GM10266 (cell line): ENCODE measurements around the gene ADAMTS15.

Experiments
- DNase-seq: peaks from one replicate; pipeline ENCODE4 v3.0.0; 2012; ENCODE audit errors: extremely low spot score
- TF ChIP-seq, protein P1 (sequence below): IDR thresholded peaks from 2 replicates; pipeline ENCODE4 v1.5.1; 2012; ENCODE audit warnings: mild to moderate bottlenecking, low read depth; ENCODE audit not compliant: control insufficient read depth, insufficient read depth; ENCODE audit errors: missing control alignments

ADAMTS15 gene

DNA sequence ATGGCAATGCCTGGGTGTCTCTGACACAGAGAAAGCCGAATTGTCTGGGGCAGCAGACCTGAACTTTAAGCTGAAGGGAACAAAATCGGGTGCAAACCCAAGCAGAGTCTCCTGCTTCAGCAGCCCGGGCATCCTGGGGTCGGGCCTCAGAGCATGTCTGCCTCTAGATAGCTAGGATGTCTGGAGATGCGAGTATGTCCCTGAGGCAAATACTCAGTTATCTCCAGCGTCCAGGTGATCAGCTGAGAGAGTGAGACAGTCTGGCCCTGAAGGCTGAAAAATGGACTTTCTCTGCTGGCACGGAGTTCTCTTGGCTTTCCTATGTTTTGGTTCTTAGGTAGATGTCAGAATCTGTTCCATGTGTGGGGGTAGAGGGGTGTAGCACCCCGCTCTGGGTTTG is 23.3 kb upstream of the ADAMTS15 start:
- TF ChIP-seq, protein P1, sequence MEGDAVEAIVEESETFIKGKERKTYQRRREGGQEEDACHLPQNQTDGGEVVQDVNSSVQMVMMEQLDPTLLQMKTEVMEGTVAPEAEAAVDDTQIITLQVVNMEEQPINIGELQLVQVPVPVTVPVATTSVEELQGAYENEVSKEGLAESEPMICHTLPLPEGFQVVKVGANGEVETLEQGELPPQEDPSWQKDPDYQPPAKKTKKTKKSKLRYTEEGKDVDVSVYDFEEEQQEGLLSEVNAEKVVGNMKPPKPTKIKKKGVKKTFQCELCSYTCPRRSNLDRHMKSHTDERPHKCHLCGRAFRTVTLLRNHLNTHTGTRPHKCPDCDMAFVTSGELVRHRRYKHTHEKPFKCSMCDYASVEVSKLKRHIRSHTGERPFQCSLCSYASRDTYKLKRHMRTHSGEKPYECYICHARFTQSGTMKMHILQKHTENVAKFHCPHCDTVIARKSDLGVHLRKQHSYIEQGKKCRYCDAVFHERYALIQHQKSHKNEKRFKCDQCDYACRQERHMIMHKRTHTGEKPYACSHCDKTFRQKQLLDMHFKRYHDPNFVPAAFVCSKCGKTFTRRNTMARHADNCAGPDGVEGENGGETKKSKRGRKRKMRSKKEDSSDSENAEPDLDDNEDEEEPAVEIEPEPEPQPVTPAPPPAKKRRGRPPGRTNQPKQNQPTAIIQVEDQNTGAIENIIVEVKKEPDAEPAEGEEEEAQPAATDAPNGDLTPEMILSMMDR = no peak
- no peak for DNase-seq

DNA sequence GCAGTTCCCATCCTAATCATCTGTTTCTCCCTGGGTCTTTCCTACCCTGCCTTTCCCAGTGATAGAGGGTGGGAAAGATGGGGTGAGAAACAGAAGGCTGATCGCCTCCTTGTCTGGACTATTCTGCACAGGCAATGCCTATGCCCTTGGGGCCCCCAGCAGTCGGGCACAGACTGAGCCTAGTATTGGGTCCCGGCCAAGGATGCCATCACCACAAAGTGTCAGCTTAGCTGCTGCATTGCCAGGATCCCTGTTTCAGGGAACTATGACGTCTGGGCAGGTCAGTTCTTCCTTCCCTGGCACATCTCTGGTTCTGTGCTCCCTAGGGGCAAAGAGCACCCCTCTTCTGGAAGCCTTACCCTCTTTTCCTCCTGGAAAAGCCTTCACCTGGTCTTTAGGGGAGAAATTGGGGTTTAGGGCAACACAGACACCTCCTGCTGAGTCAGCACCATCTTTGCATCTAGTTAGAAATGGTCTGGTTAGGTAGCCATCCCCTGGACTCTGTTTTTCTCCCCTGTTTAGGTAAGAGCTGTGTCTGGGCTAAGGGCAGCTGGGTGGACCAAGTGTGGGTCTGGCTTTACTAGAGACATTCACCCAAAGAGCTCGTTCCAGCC is 22.1 kb upstream of the ADAMTS15 start:
- TF ChIP-seq, protein P1 = no peak
- DNase-seq = no peak

DNA sequence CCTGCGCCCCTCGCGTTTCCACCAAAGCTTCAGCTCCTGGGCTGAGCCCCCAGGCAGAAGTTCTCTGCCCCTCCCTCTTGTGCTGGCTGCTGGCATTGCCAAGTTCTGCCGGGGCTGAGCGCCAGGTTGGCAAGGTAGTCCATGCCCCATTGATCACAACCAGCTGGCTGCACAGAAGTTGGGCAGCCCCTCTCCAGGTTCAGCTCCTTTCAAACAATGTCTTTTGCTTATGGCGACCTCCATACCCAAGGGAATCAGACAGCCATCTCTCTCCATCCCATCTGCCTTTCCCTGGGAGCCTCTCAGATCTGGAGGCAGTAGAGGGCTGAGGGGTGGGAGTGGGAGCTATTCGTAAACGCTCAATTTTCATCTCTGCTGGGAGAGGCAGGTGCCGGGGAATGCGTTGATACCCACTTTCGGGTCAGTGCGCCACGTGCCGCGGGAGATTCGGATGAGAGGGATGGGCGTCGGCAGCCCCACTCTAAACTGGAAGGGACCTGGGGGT is 21.6 kb upstream of the ADAMTS15 start:
- no peak for DNase-seq
- TF ChIP-seq, protein P1 = no peak

DNA sequence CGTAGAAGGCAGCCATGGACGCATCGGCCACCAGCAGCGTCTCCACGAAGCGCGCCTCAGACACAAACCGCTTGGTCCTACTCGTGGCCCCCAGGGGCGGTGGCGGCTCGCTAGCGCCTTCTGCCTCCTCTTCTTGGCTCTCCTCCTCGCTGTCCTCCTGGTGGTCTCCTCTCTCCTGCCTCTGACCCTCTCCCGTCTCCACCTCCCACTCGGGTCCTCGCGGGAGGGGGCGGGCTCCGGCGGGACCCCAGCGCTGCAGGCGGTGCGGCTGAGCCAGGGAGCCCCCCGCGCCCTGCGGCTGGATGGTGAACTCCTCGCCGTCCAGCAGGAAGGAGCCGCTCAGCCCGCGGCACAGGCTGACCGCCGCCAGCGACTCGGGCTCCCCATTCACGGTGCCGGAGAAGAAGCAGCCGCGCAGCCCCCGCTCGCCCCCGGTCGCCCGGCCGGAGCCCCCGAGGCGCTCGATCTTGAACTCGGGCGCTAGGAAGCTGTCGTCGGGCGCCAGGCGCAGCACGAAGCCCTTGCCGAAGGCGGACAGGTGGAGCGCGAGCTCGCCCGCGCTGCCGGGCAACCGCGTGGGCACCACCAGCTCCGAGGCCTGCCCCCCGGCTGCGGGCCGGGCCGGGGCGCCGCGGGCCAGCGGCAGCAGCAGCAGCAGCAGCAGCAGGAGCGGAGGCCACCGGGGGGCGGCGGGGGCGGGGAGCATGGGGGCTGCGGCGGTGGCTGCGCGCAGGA is 20.7 kb upstream of the ADAMTS15 start:
- TF ChIP-seq, protein P1 = no peak
- no peak for DNase-seq

DNA sequence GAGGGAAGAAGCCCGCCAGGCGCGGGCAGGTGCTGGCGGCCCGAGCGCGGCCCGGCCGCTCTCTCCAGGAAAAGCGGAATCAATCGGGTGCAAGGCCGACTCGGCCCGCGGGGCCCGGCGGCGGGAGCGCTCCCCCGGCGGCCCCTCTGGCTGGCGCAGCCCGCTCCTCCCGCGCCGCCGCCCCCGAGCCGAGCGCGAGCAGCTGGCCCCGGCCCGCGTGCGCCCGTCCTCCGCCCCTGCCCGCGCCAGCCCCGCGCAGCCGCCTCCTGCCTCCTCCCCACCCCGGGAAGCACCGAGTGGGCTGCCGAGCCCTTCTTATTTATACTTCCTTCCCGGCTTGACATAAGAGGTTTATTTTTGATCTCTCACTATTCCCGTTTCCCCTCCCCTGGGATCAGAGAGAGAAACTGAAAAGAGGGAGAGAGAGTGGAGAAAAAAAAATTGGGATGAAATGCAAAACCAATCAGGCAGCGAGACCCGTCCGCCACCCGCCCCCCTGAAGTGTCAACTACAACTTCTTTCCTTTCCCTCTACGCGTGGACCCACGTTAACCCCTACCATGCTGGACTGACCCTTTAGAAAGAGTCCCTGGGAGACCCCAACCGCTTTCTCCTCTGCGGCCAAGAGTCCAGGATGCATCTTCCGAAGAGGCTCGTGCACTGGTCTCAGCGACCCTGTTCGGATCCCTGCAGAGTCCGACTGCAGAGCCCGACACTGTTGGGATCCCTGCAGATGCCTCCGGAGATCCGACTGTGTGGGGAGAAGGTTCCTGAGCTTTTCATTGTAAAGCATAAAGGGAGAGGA is 19.9 kb upstream of the ADAMTS15 start, which contains the start of gene ADAMTS8:
Gene ADAMTS8, minus strand, starts transcription at position 294 of the 804 bp plus-strand sequence. CDS start 323 bp downstream, outside the sequence.
- DNase-seq = no peak
- TF ChIP-seq, protein P1 = no peak

DNA sequence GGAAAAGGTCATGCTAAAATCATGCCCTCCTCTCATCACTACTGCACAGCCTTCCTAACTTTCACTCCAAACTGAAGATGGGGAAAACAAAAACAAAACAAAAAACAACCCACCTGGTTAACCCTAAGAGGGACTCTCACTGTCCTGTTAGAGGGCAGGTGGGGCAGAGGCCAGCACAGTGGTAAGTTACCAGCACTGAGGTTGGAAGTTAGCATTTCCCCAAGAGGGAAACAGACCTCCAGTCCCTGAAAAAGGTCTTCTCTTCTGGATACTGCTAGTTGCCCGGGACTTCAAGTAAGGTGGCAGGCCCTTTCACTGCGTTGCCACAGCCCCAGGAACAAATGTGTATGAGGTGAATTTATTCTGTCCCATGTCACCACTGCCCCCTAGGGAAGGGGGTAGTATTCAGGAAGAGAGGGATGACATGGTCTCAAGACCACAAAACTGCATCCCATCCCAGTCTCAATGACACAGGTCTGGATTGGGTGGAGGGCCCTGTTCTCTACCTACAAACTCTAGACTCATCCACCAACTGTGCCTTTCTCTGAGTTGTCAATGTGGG is 19.2 kb upstream of the ADAMTS15 start:
- DNase-seq = no peak
- TF ChIP-seq, protein P1 = no peak
